A549 (cell line): ENCODE measurements around the gene AMFR. TPM values are rescaled to one million over a fixed set of nuclear protein-coding genes. Genes with fewer than 3 reads are reported as not detected.
A peak's percentile ranks its signal among the peaks of the same experiment; 100 is the strongest.

Experiments
- ATAC-seq, 2 experiments: fragments of 200-7000 bp in 1 of 2; fragments of >200 bp in 1 of 2; cut with Nextera tagmentation in 1 of 2; cut with Tn5 transposase in 1 of 2; 3 replicates each; pipeline versions ENCODE4 v1.8.0 to v1.9.1; 2018 to 2020; ENCODE audit warnings: mild to moderate bottlenecking in 1 of 2, moderate library complexity in 1 of 2
- CTCF ChIA-PET: fragments of 300-600 bp; sonication (Branson Sonifier 250); formaldehyde crosslinking; extraction: SDS; loops from one replicate; lab custom pipeline; 2021; ENCODE audit warnings: antibody characterized with exemption, inconsistent platforms; lab: Yijun Ruan, JAX
- POLR2A ChIA-PET: fragments of 350-600 bp; formaldehyde crosslinking; extraction: SDS; loops from one replicate; lab custom pipeline; 2021; ENCODE audit warnings: antibody characterized with exemption, inconsistent platforms; lab: Yijun Ruan, JAX
- DNase-seq, 2 experiments: peaks; one replicate each; pipeline versions ENCODE4 v3.0.0 to v3.0.0-alpha.2; 2011 to 2016; ENCODE audit warnings: low read depth in 1 of 2, low spot score in 1 of 2
- FAIRE-seq: peaks from 2 replicates; lab custom pipeline; 2011; peaks lifted over from hg19 to GRCh38; lab: Jason Lieb, UNC
- H3K27ac ChIP-seq, 2 experiments: fragments of >200 bp; sonication (Bioruptor Twin); formaldehyde crosslinking; 3 replicates each; pipeline ENCODE4 v1.5.1; 2016 to 2017
- H3K4me1 ChIP-seq: fragments of >200 bp; sonication (Bioruptor Twin); formaldehyde crosslinking; 3 replicates; pipeline ENCODE4 v1.6.1; 2016
- H3K4me2 ChIP-seq: fragments of >200 bp; sonication (Bioruptor Twin); formaldehyde crosslinking; 3 replicates; pipeline ENCODE4 v1.6.1; 2016
- H3K4me3 ChIP-seq: fragments of >200 bp; sonication (Bioruptor Twin); formaldehyde crosslinking; 3 replicates; pipeline ENCODE4 v1.5.1; 2016
- H3K9me3 ChIP-seq: fragments of >200 bp; sonication (Bioruptor Twin); formaldehyde crosslinking; 3 replicates; pipeline ENCODE4 v1.6.1; 2016
- CEBPB ChIP-seq, 2 experiments: fragments of >200 bp in 1 of 2; sonication (Bioruptor Twin) in 1 of 2; formaldehyde crosslinking in 1 of 2; IDR thresholded peaks; 2 replicates each; pipeline ENCODE4 v1.6.1; 2012 to 2016
- CHD2 ChIP-seq: fragments of 150-350 bp; IDR thresholded peaks from 2 replicates; pipeline ENCODE4 v1.6.1; 2014; ENCODE audit warnings: low read length; ENCODE audit not compliant: partially characterized antibody
- CHD4 ChIP-seq: fragments of 200-600 bp; sonication (generic); IDR thresholded peaks from 2 replicates; pipeline ENCODE4 v1.6.1; 2016; ENCODE audit warnings: antibody characterized with exemption, mild to moderate bottlenecking, borderline replicate concordance
- EHF ChIP-seq: fragments of 250-450 bp; sonication (Bioruptor Pico); IDR thresholded peaks from 2 replicates; pipeline ENCODE4 v1.5.0; 2020; ENCODE audit warnings: mild to moderate bottlenecking
- EP300 ChIP-seq, 2 experiments: fragments of >200 bp; sonication (Bioruptor Twin); formaldehyde crosslinking; IDR thresholded peaks; 2 replicates in 1 of 2; 3 replicates in 1 of 2; pipeline ENCODE4 v1.6.1; 2016 to 2017
- FOSB ChIP-seq: fragments of 250-450 bp; sonication (Bioruptor Pico); IDR thresholded peaks from 2 replicates; pipeline ENCODE4 v1.5.0; 2020; ENCODE audit warnings: mild to moderate bottlenecking, moderate library complexity
- FOXS1 ChIP-seq: fragments of 250-450 bp; sonication (Bioruptor Pico); IDR thresholded peaks from 2 replicates; pipeline ENCODE4 v1.5.0; 2020; ENCODE audit warnings: mild to moderate bottlenecking, moderate library complexity
- HDAC2 ChIP-seq: fragments of 200-600 bp; sonication (generic); IDR thresholded peaks from 2 replicates; pipeline ENCODE4 v1.6.1; 2016
- HOXB13 ChIP-seq: fragments of 250-450 bp; sonication (Bioruptor Pico); IDR thresholded peaks from 2 replicates; pipeline ENCODE4 v1.5.0; 2020; ENCODE audit warnings: low read depth, mild to moderate bottlenecking, moderate library complexity
- HOXB5 ChIP-seq: fragments of 250-450 bp; sonication (Bioruptor Pico); IDR thresholded peaks from 2 replicates; pipeline ENCODE4 v1.5.0; 2020; ENCODE audit warnings: mild to moderate bottlenecking, moderate library complexity
- JUN ChIP-seq, 2 experiments: fragments of >200 bp; sonication (Bioruptor Twin); formaldehyde crosslinking; IDR thresholded peaks; 2 replicates in 1 of 2; 3 replicates in 1 of 2; pipeline ENCODE4 v1.6.1; 2016 to 2017
- JUNB ChIP-seq: fragments of >200 bp; sonication (Bioruptor Twin); formaldehyde crosslinking; IDR thresholded peaks from 2 replicates; pipeline ENCODE4 v1.6.1; 2016
- KDM1A ChIP-seq: fragments of 200-600 bp; sonication (generic); IDR thresholded peaks from 2 replicates; pipeline ENCODE4 v1.6.1; 2016; ENCODE audit warnings: low read depth, mild to moderate bottlenecking
- KDM5A ChIP-seq: fragments of 200-600 bp; sonication (generic); IDR thresholded peaks from 2 replicates; pipeline ENCODE4 v1.6.1; 2016; ENCODE audit warnings: antibody characterized with exemption, mild to moderate bottlenecking
- NPAS2 ChIP-seq: fragments of 250-450 bp; sonication (Bioruptor Pico); IDR thresholded peaks from 2 replicates; pipeline ENCODE4 v1.8.0; 2022; ENCODE audit warnings: mild to moderate bottlenecking, moderate library complexity, borderline replicate concordance
- NR3C1 ChIP-seq: fragments of >200 bp; sonication (Bioruptor Twin); formaldehyde crosslinking; IDR thresholded peaks from 3 replicates; pipeline ENCODE4 v1.6.1; 2017
- POLR2A ChIP-seq: IDR thresholded peaks from 2 replicates; pipeline ENCODE4 v1.6.1; 2012; ENCODE audit warnings: mild to moderate bottlenecking, low read length
- RAD21 ChIP-seq, 2 experiments: fragments of >200 bp in 1 of 2; sonication (Bioruptor Twin) in 1 of 2; formaldehyde crosslinking in 1 of 2; IDR thresholded peaks in 1 of 2; conservative IDR thresholded peaks in 1 of 2; 2 replicates in 1 of 2; 3 replicates in 1 of 2; pipeline ENCODE4 v1.6.1; 2012 to 2018; ENCODE audit warnings: inconsistent platforms in 1 of 2
- RCOR1 ChIP-seq: fragments of 150-350 bp; IDR thresholded peaks from 2 replicates; pipeline ENCODE4 v1.6.1; 2014; ENCODE audit warnings: antibody characterized with exemption, low read length, low read depth
- RNF2 ChIP-seq: fragments of 200-600 bp; sonication (generic); IDR thresholded peaks from 2 replicates; pipeline ENCODE4 v1.6.1; 2016; ENCODE audit warnings: low read depth, mild to moderate bottlenecking, antibody characterized with exemption, moderate library complexity, borderline replicate concordance
- TFCP2L1 ChIP-seq: fragments of 250-450 bp; sonication (Bioruptor Pico); IDR thresholded peaks from 2 replicates; pipeline ENCODE4 v1.5.0; 2021; ENCODE audit warnings: mild to moderate bottlenecking
- TP53 ChIP-seq: fragments of 250-450 bp; sonication (Bioruptor Pico); IDR thresholded peaks from 2 replicates; pipeline ENCODE4 v1.5.0; 2021; ENCODE audit warnings: mild to moderate bottlenecking, moderate library complexity
- ZC3H11A ChIP-seq: fragments of 450-650 bp; IDR thresholded peaks from 2 replicates; pipeline ENCODE4 v1.6.1; 2014; ENCODE audit warnings: antibody characterized with exemption, mild to moderate bottlenecking
- ZFP36 ChIP-seq: fragments of 450-650 bp; IDR thresholded peaks from 2 replicates; pipeline ENCODE4 v1.6.1; 2014; ENCODE audit warnings: borderline replicate concordance; ENCODE audit not compliant: partially characterized antibody
- ZNF302 ChIP-seq: fragments of 250-450 bp; sonication (Bioruptor Pico); IDR thresholded peaks from 2 replicates; pipeline ENCODE4 v1.9.0; 2021; ENCODE audit warnings: inconsistent platforms, mild to moderate bottlenecking, moderate library complexity
- ZSCAN20 ChIP-seq: fragments of 250-450 bp; sonication (Bioruptor Pico); IDR thresholded peaks from 2 replicates; pipeline ENCODE4 v1.8.0; 2022; ENCODE audit warnings: mild to moderate bottlenecking, moderate library complexity
- whole genome bisulfite sequencing: methylation state at CpG from one replicate; pipeline ENCODE4 v1.1.6; 2017; ENCODE audit errors: missing lambda C conversion rate; 5-methylcytosine and 5-hydroxymethylcytosine counted together
- polyA plus RNA-seq, 4 experiments: library from polyadenylated mRNA; depleted of rRNA in 3 of 4; stranded (reverse); fragments of >200 nt; fragmentation: RNase III in 1 of 4; extraction: RNeasy Plus Mini Kit Qiagen cat#74134 plus additional on column Dnase treatment in 1 of 4; gene quantifications; 2 replicates in 3 of 4; 3 replicates in 1 of 4; pipeline ENCODE4 v1.2.3, GENCODE V29; 2011 to 2017
- TF ChIP-seq, protein P1 (sequence below): fragments of 150-350 bp; IDR thresholded peaks from 2 replicates; pipeline ENCODE4 v1.6.1; 2014; ENCODE audit warnings: low read depth, mild to moderate bottlenecking, low read length
- TF ChIP-seq, protein P2 (sequence below): fragments of 200-600 bp; sonication (generic); IDR thresholded peaks from 2 replicates; pipeline ENCODE4 v1.6.1; 2016; ENCODE audit warnings: antibody characterized with exemption, mild to moderate bottlenecking, moderate library complexity
- TF ChIP-seq, protein P3 (sequence below): fragments of 450-650 bp; IDR thresholded peaks from 2 replicates; pipeline ENCODE4 v1.6.1; 2014; ENCODE audit warnings: antibody characterized with exemption
- TF ChIP-seq, protein P4 (sequence below): fragments of >200 bp; sonication (Bioruptor Twin); formaldehyde crosslinking; IDR thresholded peaks from 3 replicates; pipeline ENCODE4 v1.6.1; 2016

Gene AMFR
- polyA plus RNA-seq, 2 of the 4 experiments (the other 2 are of a cell fraction): 68.9 to 88.5 TPM

DNA sequence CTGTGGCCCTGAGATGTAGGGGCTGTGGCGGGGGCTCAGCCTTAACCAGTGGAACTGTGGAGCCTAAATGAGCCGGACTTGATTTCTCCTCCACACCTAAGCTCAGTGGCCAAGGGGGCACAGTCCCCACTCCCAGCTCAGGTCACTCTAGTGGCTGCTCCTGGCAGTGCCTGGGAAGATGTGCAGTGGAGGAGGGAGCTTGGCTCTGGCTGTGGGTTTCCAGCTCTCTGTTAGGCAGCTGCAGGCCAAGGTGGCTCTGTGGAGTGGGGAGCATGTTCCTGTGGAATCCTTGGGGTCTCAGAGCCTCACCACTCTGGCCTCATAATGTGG is 76.3 kb downstream of the AMFR start:
- peaks cover 6% of the 10 kb centered on the region; the same call in 1 of the 3 replicates for H3K4me1 ChIP-seq
- ATAC-seq: peak; percentile 36 to 57; a peak in 4 of 6 replicates
- TF ChIP-seq JUNB (no peak), ZFP36 (no peak), NPAS2 (no peak), ZC3H11A (no peak), JUN (IDR thresholded peaks at IDR 0.05) (no peak), HDAC2 (no peak), KDM1A (no peak), TP53 (CRISPR knock-in tag) (no peak), FOSB (CRISPR knock-in tag) (no peak), EHF (no peak), RNF2 (no peak), ZNF302 (no peak), RAD21 (conservative IDR thresholded peaks at IDR 0.05 in 1 of 2, IDR thresholded peaks at IDR 0.05 in 1 of 2) (no peak), ZSCAN20 (no peak), POLR2A (no peak), HOXB5 (no peak), NR3C1 (no peak), RCOR1 (no peak)
- TF ChIP-seq, protein P1, sequence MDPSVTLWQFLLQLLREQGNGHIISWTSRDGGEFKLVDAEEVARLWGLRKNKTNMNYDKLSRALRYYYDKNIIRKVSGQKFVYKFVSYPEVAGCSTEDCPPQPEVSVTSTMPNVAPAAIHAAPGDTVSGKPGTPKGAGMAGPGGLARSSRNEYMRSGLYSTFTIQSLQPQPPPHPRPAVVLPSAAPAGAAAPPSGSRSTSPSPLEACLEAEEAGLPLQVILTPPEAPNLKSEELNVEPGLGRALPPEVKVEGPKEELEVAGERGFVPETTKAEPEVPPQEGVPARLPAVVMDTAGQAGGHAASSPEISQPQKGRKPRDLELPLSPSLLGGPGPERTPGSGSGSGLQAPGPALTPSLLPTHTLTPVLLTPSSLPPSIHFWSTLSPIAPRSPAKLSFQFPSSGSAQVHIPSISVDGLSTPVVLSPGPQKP: no peak
- TF ChIP-seq, all 56 proteins: peak for 0
- ChIA-PET POLR2A (no interaction called here), CTCF (interaction anchor here (1.5 to 3.6 kb wide), 3 partner anchors 10 to 16 kb away, joined by 6 to 20 read pairs (median 9); no protein-coding TSS in a partner anchor)
- WGBS: no CpG with 5 or more reads among the region's 2 CpGs
- no peak overlapping the region for H3K4me3 ChIP-seq
- no peaks in the 10 kb centered on the region for H3K9me3 ChIP-seq
- no peak for FAIRE-seq
- no peak for DNase-seq
- no peak overlapping the region for H3K4me2 ChIP-seq
- H3K27ac ChIP-seq: no peak overlapping the region

DNA sequence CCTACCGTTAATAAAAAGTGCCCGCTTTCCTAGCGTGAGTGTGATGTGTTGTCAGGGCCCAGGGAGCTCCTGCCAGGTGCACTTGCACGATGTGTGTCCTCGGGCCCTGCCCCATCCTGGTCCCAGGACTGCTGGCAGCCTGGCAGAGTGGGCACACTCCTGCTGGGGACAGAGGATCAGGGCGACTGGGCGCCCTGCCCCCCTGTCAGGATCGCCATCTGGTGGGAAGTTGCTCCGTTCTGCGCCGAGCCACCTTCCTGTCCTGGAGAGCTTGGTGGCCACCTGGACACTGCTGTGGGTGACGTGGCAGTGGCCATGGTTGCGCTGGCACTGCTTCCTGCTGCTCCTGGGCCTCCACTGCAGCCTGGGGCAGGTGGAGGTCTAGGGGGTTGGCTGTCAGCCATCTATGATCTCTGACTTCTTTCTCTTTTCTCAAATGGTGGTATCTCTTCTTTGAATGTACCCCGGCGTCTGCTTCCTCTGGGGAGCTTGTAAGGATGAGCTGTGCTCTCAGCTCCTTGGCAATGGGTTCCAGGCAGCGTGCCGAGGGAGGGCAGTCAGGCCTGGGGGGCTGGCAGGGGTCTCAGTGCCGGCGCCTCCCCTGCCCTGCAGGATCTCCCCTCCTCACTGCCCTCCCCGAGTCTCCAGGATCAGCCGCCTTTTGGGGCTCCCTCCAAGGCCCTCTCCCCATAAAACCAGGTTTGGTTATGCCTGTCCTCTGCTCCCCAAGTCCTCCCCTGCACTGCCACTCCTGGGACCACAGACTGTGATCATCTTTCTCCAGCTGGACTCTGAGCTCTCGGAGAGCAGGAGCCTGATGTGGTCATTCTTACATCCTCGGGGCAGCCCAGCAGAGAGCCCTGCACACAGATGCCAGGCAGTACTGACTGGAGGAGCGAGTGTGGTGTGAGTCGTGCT is 76.9 kb downstream of the AMFR start:
- DNase-seq (no peak), FAIRE-seq (no peak), ATAC-seq (peak in 1 of 2 experiments; percentile 33; a peak in 3 of 6 replicates)
- H3K9me3 ChIP-seq: no peaks in the 10 kb centered on the region
- no peak overlapping the region for H3K27ac ChIP-seq
- POLR2A ChIA-PET: interaction anchor here (0.6 kb wide), 1 partner anchor 63 kb away, joined by 3 read pairs; no protein-coding TSS in a partner anchor
- 71% methylated on average over 17 of the region's 25 CpGs for WGBS
- peaks cover 10% of the 10 kb centered on the region; the same call in 1 of the 3 replicates for H3K4me1 ChIP-seq
- H3K4me3 ChIP-seq: no peak overlapping the region
- H3K4me2 ChIP-seq: no peak overlapping the region
- CTCF ChIA-PET: interaction anchor here (1.5 to 5.0 kb wide), 4 partner anchors 7 to 16 kb away, joined by 6 to 39 read pairs (median 14); no protein-coding TSS in a partner anchor
- TF ChIP-seq KDM5A (no peak), ZNF302 (no peak), FOSB (CRISPR knock-in tag) (no peak), TP53 (CRISPR knock-in tag) (no peak), CHD2 (no peak), CEBPB (IDR thresholded peaks at IDR 0.05) (no peak), ZC3H11A (no peak), CHD4 (no peak), TFCP2L1 (CRISPR knock-in tag) (no peak), EP300 (IDR thresholded peaks at IDR 0.05) (no peak), HOXB13 (CRISPR knock-in tag) (no peak), ZSCAN20 (no peak), FOXS1 (no peak)
- TF ChIP-seq, protein P2, sequence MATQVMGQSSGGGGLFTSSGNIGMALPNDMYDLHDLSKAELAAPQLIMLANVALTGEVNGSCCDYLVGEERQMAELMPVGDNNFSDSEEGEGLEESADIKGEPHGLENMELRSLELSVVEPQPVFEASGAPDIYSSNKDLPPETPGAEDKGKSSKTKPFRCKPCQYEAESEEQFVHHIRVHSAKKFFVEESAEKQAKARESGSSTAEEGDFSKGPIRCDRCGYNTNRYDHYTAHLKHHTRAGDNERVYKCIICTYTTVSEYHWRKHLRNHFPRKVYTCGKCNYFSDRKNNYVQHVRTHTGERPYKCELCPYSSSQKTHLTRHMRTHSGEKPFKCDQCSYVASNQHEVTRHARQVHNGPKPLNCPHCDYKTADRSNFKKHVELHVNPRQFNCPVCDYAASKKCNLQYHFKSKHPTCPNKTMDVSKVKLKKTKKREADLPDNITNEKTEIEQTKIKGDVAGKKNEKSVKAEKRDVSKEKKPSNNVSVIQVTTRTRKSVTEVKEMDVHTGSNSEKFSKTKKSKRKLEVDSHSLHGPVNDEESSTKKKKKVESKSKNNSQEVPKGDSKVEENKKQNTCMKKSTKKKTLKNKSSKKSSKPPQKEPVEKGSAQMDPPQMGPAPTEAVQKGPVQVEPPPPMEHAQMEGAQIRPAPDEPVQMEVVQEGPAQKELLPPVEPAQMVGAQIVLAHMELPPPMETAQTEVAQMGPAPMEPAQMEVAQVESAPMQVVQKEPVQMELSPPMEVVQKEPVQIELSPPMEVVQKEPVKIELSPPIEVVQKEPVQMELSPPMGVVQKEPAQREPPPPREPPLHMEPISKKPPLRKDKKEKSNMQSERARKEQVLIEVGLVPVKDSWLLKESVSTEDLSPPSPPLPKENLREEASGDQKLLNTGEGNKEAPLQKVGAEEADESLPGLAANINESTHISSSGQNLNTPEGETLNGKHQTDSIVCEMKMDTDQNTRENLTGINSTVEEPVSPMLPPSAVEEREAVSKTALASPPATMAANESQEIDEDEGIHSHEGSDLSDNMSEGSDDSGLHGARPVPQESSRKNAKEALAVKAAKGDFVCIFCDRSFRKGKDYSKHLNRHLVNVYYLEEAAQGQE: no peak
- TF ChIP-seq, protein P3, sequence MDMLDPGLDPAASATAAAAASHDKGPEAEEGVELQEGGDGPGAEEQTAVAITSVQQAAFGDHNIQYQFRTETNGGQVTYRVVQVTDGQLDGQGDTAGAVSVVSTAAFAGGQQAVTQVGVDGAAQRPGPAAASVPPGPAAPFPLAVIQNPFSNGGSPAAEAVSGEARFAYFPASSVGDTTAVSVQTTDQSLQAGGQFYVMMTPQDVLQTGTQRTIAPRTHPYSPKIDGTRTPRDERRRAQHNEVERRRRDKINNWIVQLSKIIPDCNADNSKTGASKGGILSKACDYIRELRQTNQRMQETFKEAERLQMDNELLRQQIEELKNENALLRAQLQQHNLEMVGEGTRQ: no peak
- TF ChIP-seq, protein P4, sequence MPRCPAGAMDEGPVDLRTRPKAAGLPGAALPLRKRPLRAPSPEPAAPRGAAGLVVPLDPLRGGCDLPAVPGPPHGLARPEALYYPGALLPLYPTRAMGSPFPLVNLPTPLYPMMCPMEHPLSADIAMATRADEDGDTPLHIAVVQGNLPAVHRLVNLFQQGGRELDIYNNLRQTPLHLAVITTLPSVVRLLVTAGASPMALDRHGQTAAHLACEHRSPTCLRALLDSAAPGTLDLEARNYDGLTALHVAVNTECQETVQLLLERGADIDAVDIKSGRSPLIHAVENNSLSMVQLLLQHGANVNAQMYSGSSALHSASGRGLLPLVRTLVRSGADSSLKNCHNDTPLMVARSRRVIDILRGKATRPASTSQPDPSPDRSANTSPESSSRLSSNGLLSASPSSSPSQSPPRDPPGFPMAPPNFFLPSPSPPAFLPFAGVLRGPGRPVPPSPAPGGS: no peak
